ENCODE data around the gene LAMC3.

Gene LAMC3

GRCh38 chr9:131021785-131022184 lies 12.8 kb downstream of the LAMC3 start:
- TF ChIP-seq, protein P1, sequence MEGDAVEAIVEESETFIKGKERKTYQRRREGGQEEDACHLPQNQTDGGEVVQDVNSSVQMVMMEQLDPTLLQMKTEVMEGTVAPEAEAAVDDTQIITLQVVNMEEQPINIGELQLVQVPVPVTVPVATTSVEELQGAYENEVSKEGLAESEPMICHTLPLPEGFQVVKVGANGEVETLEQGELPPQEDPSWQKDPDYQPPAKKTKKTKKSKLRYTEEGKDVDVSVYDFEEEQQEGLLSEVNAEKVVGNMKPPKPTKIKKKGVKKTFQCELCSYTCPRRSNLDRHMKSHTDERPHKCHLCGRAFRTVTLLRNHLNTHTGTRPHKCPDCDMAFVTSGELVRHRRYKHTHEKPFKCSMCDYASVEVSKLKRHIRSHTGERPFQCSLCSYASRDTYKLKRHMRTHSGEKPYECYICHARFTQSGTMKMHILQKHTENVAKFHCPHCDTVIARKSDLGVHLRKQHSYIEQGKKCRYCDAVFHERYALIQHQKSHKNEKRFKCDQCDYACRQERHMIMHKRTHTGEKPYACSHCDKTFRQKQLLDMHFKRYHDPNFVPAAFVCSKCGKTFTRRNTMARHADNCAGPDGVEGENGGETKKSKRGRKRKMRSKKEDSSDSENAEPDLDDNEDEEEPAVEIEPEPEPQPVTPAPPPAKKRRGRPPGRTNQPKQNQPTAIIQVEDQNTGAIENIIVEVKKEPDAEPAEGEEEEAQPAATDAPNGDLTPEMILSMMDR (IDR thresholded peaks at IDR 0.05; ENCODE audit: low read depth, low read length): no peak
- no peaks in the 10 kb centered on the region for H3K27me3 ChIP-seq (ENCODE audit: insufficient read depth, low read depth, severe bottlenecking)
- H3K36me3 ChIP-seq: no peaks in the 10 kb centered on the region
- no peak overlapping the region for H3K27ac ChIP-seq
- peaks cover 4% of the 10 kb centered on the region for H3K9me3 ChIP-seq (ENCODE audit: severe bottlenecking)
- no peak for DNase-seq
- no peak overlapping the region for H3K4me3 ChIP-seq (ENCODE audit: low read depth, low read length)

DNA sequence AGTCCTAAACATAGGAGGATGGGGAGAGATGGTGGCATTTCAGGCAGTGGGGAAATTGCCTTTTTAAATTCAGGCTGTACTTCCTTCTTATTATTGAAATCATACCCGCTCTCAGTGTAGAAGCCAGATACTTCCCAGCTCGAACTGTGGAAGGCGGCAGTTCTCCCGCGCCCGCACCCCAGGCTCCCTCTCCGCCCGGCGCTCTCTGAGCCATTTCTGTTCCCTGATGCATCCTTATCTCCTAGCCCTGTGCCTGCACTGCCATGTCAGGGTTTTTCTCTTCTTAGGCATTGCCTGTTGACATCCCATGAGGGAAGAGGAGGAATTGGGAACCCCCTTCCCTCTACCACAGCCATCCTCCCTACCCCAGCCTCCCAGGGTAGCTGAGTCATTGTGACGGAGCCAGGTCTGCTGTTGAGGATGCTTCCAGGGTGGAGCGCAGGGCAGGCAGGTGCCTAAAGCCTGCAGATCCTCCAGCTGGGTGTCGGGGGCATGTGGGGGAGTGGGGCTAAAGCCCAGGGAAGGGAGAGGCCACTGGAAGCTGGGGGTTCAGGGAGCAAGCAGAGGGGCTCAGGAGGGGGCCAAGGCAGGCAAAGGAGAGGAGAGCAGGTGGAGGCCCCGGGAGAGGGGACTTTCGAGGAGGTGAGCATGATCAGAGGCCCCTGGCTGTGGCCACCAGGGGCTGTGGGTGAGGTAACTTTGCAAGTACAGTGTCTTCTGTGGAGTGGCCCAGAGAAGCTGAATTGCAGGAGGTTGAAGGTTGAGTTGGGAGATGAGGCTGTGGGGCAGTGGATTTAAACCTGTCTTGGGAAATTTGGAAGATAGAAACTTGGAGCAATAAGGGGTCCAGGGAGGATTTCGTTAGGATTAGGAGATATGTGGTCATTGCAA lies 16.2 kb downstream of the LAMC3 start:
- Histone ChIP-seq H3K27ac (no peak overlapping the region), H3K36me3 (no peaks in the 10 kb centered on the region), H3K9me3 (ENCODE audit: severe bottlenecking) (peaks cover 3% of the 10 kb centered on the region), H3K4me3 (ENCODE audit: low read depth, low read length) (no peak overlapping the region), H3K27me3 (ENCODE audit: insufficient read depth, low read depth, severe bottlenecking) (no peaks in the 10 kb centered on the region)
- no peak for DNase-seq
- TF ChIP-seq, protein P1 (IDR thresholded peaks at IDR 0.05; ENCODE audit: low read depth, low read length): no peak

- Histone ChIP-seq H3K4me3 (ENCODE audit: low read depth, low read length) (no peak overlapping the region), H3K36me3 (no peaks in the 10 kb centered on the region), H3K9me3 (ENCODE audit: severe bottlenecking) (no peaks in the 10 kb centered on the region), H3K27me3 (ENCODE audit: insufficient read depth, low read depth, severe bottlenecking) (no peaks in the 10 kb centered on the region), H3K27ac (no peak overlapping the region)
- DNase-seq: no peak
- TF ChIP-seq, protein P1 (IDR thresholded peaks at IDR 0.05; ENCODE audit: low read depth, low read length): no peak
These were observed 17.2 kb downstream of the LAMC3 start for GRCh38 chr9:131025953-131026858.

DNA sequence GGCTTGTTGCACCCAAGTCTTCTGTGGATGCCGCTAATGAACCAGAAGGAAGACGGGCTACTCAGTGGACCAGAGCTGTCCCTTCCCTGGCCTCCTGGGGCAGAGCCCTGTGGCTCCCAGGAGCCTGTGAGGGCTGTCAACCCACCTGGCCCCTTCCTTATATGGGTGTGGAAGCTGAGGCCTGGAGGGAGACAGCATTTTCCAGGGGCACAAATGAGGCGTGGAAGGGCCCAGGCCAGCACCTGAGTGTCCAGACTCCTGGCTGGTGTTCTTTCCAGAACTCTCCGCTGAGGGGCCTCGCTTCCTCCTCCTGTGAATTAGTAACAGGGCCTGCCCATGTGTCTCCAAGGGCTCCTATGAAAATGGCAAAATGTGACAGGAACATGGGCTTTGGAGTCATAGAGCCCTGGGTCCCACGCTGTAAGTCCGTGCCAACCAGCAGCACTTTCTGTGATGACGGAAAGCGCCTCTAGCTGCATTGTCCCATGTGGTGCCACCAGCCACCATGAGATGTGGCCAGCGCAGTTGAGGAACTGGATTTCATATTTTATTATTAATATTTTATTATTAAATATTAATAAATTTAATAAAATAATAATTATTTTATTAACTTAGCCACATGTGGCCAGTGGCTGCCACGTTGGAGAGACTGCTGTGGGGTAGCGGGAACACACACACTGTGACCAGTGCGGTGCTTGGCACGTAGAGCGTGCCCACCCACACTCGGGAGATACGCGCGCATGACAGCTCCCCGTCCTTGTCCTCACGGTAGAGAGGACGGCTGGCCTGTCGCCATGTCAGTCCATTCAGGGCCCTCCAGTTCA lies 18.3 kb downstream of the LAMC3 start:
- TF ChIP-seq, protein P1 (IDR thresholded peaks at IDR 0.05; ENCODE audit: low read depth, low read length): no peak
- Histone ChIP-seq H3K27ac (no peak overlapping the region), H3K27me3 (ENCODE audit: insufficient read depth, low read depth, severe bottlenecking) (no peaks in the 10 kb centered on the region), H3K9me3 (ENCODE audit: severe bottlenecking) (no peaks in the 10 kb centered on the region), H3K4me3 (ENCODE audit: low read depth, low read length) (no peak overlapping the region), H3K36me3 (no peaks in the 10 kb centered on the region)
- DNase-seq: no peak

- no peak for DNase-seq
- TF ChIP-seq, protein P1 (IDR thresholded peaks at IDR 0.05; ENCODE audit: low read depth, low read length): no peak
- no peaks in the 10 kb centered on the region for H3K27me3 ChIP-seq (ENCODE audit: insufficient read depth, low read depth, severe bottlenecking)
- H3K4me3 ChIP-seq (ENCODE audit: low read depth, low read length): no peak overlapping the region
- H3K9me3 ChIP-seq (ENCODE audit: severe bottlenecking): no peaks in the 10 kb centered on the region
- H3K27ac ChIP-seq: no peak overlapping the region
- H3K36me3 ChIP-seq: no peaks in the 10 kb centered on the region
These were observed 18.9 kb downstream of the LAMC3 start for GRCh38 chr9:131027872-131028179.

Data from WERI-Rb-1 (cell line).